Measurements from ENCODE around the gene MORN4. TPM values are rescaled to one million over a fixed set of nuclear protein-coding genes. Genes with fewer than 3 reads are reported as not detected.

MORN4 gene
- total RNA-seq, 4 donors from 2014 or later: 0.35 to 1.4 (median 0.54) TPM; not detected in 1

DNA sequence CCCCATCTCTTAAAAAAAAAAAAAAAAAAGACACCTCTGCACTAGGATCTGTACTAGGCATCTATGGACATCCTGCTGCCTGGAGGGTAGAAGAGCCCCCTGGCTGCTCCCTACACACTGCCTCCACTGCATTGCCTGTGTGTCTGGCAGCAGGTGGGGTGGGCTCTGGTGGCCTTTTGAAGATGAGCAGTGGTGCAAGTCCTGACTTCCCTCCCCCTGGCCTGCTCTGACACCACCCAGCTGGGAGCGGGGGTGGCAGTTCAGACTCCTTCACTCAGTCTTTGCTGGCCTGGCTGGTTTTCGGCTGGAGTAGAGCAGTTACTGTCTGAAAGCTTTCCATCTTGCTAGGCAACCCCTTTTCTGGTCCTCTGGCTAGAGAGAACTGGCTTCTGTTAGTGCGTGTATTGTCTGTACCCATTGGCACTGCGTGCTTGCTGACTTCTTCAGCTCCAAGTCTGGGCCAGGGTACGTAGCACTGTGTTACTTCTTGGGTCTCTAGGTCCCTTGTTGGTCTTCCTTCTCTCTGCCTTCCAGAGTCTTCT, 26.1 kb downstream of the MORN4 start:
- no peaks in the 10 kb centered on the region for H3K9me3 ChIP-seq
- TF ChIP-seq, protein P1, sequence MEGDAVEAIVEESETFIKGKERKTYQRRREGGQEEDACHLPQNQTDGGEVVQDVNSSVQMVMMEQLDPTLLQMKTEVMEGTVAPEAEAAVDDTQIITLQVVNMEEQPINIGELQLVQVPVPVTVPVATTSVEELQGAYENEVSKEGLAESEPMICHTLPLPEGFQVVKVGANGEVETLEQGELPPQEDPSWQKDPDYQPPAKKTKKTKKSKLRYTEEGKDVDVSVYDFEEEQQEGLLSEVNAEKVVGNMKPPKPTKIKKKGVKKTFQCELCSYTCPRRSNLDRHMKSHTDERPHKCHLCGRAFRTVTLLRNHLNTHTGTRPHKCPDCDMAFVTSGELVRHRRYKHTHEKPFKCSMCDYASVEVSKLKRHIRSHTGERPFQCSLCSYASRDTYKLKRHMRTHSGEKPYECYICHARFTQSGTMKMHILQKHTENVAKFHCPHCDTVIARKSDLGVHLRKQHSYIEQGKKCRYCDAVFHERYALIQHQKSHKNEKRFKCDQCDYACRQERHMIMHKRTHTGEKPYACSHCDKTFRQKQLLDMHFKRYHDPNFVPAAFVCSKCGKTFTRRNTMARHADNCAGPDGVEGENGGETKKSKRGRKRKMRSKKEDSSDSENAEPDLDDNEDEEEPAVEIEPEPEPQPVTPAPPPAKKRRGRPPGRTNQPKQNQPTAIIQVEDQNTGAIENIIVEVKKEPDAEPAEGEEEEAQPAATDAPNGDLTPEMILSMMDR (IDR thresholded peaks at IDR 0.05): no peak
- TF ChIP-seq POLR2A (IDR thresholded peaks at IDR 0.05): no peak
- DNase-seq: no peak

DNA sequence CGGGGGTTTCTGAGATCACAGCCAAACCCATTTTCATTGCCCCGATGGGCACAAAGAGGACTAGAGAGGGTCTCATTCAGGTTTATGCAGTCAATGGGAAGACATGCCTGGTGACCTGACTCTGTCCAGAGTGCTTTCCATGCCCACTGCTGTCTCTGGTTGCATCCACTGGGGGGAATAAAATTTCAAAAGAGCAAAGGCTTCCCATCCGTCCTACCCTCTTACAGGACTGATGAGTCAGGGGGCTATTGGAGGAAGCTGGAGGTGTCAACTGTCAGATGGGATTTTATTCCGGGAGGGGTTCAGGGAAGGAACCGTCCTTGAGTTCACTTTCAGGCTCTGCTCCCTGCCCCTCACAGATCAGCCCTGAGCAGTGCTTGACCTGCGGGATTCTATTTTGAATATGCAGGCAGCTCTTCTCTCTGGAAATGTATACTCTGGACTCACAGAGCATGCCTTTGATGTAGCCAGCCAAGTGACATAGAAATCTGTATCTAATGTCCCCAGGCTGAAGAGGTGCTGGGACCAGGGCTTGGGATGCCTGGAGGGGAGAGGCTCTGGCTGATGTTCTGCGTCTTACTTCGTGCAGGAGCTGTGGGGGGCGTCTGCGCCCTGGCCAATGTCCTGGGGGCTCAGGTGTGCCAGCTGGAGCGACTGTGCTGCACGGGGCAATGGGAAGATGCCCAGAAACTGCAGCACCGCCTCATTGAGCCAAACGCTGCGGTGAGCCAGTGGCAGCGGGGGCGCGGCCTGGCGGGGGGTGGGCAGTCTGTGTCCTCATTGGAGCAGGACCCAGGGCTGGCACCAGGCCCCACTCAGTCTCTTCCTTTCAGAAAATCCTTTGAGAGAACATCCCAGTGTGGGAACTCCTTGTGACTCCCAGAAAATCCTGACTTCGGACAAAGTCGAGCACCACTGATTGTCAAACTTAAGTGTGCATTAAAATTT, 31.8 kb downstream of the MORN4 start:
- no peak for DNase-seq
- TF ChIP-seq POLR2A (IDR thresholded peaks at IDR 0.05): no peak
- TF ChIP-seq, protein P1 (IDR thresholded peaks at IDR 0.05): no peak
- no peaks in the 10 kb centered on the region for H3K9me3 ChIP-seq
- no peaks in the 10 kb centered on the region for H3K36me3 ChIP-seq
- H3K27ac ChIP-seq: no peak overlapping the region
- no peaks in the 10 kb centered on the region for H3K27me3 ChIP-seq
- no peaks in the 10 kb centered on the region for H3K4me1 ChIP-seq
- no peak overlapping the region for H3K4me3 ChIP-seq

More for the DNA sequence above, 26.1 kb downstream of the MORN4 start:
- Histone ChIP-seq H3K4me1 (no peaks in the 10 kb centered on the region), H3K4me3 (no peak overlapping the region), H3K36me3 (no peaks in the 10 kb centered on the region), H3K27ac (no peak overlapping the region), H3K27me3 (no peaks in the 10 kb centered on the region)

DNA sequence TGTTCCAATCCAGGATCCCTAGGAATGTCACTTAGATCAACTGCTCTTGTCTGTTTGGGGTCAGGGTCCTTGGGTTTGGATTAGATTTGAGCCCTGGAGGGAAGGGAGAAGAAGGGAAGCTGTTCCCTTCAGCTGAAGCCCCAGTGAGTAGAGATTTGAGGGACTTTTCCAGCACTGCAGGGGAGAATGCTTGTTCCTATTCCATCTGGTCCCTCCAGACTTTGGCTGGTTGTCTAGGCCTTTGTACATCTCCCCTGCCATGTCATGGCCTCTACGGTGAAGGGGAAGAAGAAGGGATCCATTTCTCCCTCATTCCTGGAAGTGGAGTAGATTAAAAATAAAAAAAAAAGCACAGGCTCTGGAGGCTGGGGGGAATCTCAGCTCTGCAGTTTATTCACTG, 32.7 kb downstream of the MORN4 start:
- H3K4me3 ChIP-seq: no peak overlapping the region

DNA sequence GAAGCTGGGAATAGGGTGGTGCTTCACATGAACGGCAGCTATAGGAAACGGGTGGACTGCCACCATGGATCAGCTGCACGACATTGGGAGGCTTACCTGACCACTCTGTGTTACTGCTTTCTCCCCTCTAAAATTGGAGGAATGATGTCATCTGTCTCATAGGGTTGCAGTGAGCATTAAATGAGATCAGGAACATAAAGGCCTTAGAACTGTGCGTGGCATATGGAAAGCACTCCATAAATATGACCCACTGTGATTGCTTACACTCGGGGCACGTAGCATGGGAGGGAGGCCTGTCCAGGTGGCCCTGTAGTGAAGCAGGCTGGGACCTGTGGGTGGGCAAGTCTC, 34.1 kb downstream of the MORN4 start:
- no peak overlapping the region for H3K4me3 ChIP-seq
- TF ChIP-seq POLR2A (IDR thresholded peaks at IDR 0.05): no peak
- TF ChIP-seq, protein P1 (IDR thresholded peaks at IDR 0.05): no peak

More for the DNA sequence above, 32.7 kb downstream of the MORN4 start:
- H3K4me1 ChIP-seq: peaks cover 0 to 8% (median 0%) of the 10 kb centered on the region in 4 donors
- no peak for TF ChIP-seq POLR2A (IDR thresholded peaks at IDR 0.05)
- TF ChIP-seq, protein P1 (IDR thresholded peaks at IDR 0.05): no peak
- DNase-seq: no peak
- no peaks in the 10 kb centered on the region for H3K9me3 ChIP-seq
- H3K36me3 ChIP-seq: no peaks in the 10 kb centered on the region
- no peaks in the 10 kb centered on the region for H3K27me3 ChIP-seq
- H3K27ac ChIP-seq: no peak overlapping the region

DNA sequence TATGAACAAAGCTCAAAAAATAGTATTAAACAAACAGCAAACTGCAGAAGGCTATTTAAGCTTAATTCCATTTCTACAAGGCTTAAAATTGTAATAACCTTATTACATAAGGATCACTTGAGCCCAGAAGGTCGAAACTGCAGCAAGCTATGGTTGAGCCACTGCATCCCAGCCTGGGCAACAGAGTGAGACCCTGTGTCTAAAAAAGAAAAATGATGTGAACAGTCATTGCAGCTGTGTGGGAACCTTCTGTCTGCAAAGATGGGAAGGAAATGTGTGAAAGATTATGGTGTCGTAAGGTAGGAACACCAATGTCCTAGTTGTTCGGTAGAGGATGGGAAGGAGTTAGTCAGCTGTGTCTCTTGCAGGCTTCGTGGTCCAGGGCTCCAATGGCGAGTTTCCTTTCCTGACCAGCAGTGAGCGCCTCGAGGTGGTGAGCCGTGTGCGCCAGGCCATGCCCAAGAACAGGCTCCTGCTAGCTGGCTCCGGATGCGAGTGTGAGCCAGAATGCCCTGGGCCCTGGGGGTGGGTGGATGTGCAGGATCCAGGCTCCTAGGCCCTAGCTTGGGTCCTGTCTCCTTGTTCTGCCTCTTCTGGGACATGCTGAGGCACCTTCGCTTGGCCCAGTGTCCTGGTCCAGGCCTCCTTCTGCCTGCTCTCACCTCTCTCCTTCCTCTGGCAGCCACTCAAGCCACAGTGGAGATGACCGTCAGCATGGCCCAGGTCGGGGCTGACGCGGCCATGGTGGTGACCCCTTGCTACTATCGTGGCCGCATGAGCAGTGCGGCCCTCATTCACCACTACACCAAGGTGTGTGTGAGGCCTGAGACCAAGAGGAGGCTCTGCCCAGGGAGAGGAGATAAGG, 34.7 kb downstream of the MORN4 start:
- Histone ChIP-seq H3K36me3 (no peaks in the 10 kb centered on the region), H3K4me3 (no peak overlapping the region), H3K27ac (no peak overlapping the region), H3K27me3 (no peaks in the 10 kb centered on the region), H3K4me1 (peaks cover 0 to 8% (median 0%) of the 10 kb centered on the region in 4 donors), H3K9me3 (no peaks in the 10 kb centered on the region)
- no peak for DNase-seq
- TF ChIP-seq, protein P1 (IDR thresholded peaks at IDR 0.05): no peak
- no peak for TF ChIP-seq POLR2A (IDR thresholded peaks at IDR 0.05)

More for the DNA sequence above, 34.1 kb downstream of the MORN4 start:
- Histone ChIP-seq H3K9me3 (no peaks in the 10 kb centered on the region), H3K27me3 (no peaks in the 10 kb centered on the region), H3K4me1 (peaks cover 0 to 8% (median 0%) of the 10 kb centered on the region in 4 donors), H3K27ac (no peak overlapping the region), H3K36me3 (no peaks in the 10 kb centered on the region)
- DNase-seq: no peak

Data from Peyer's patch (tissue), 4 donors.